Kidney (tissue), 14 donors: ENCODE data around the gene PPP1R2B. TPM values are rescaled to one million over a fixed set of nuclear protein-coding genes. Genes with fewer than 3 reads are reported as not detected.

Source experiments
- DNase-seq, 5 donors: peaks; one replicate each; pipeline ENCODE4 v3.0.0-alpha.2; 2013 to 2020
- FAIRE-seq: peaks from 2 replicates; lab custom pipeline; 2012; peaks lifted over from hg19 to GRCh38; lab: Jason Lieb, UNC
- H3K27ac ChIP-seq, 2 donors: one replicate each; pipeline ENCODE4 v1.7.0; 2013; ENCODE audit warnings: low read depth in 2 of 2, low read length in 2 of 2, inconsistent platforms in 1 of 2
- H3K27me3 ChIP-seq: one replicate; pipeline ENCODE4 v1.7.1; 2013; ENCODE audit warnings: low read length, inconsistent platforms; ENCODE audit not compliant: control insufficient read depth, insufficient read depth
- H3K36me3 ChIP-seq, 3 donors: one replicate each; pipeline versions ENCODE4 v1.7.0 to v1.7.1; 2013; ENCODE audit warnings: low read length in 3 of 3, control low read depth in 1 of 3, inconsistent platforms in 1 of 3; ENCODE audit not compliant: insufficient read depth in 3 of 3, control insufficient read depth in 2 of 3
- H3K4me1 ChIP-seq, 3 donors: one replicate each; pipeline versions ENCODE4 v1.7.0 to v1.7.1; 2013; ENCODE audit warnings: low read length in 3 of 3, inconsistent platforms in 1 of 3, low read depth in 1 of 3; ENCODE audit not compliant: control insufficient read depth in 2 of 3, insufficient read depth in 2 of 3
- H3K4me3 ChIP-seq, 3 donors: one replicate each; pipeline versions ENCODE4 v1.7.0 to v1.8.1; 2013; ENCODE audit warnings: low read length in 3 of 3, control low read depth in 1 of 3, inconsistent platforms in 1 of 3
- H3K9ac ChIP-seq, 3 donors: one replicate each; pipeline versions ENCODE4 v1.7.0 to v1.7.1; 2013; ENCODE audit warnings: low read length in 3 of 3, control low read depth in 1 of 3, inconsistent platforms in 1 of 3
- H3K9me3 ChIP-seq, 3 donors: one replicate each; pipeline versions ENCODE4 v1.7.0 to v1.7.1; 2013; ENCODE audit warnings: low read length in 3 of 3, control low read depth in 1 of 3, inconsistent platforms in 1 of 3; ENCODE audit not compliant: control insufficient read depth in 2 of 3, insufficient read depth in 1 of 3
- intact Hi-C: fragments of 100-400 bp; cut with DNase I; formaldehyde crosslinking; loops from one replicate; pipeline ENCODE4 v1.11.1; 2022
- polyA plus RNA-seq: library from polyadenylated mRNA; stranded (reverse); fragments of 350-450 nt; fragmentation: Illumina TruSeq; extraction: RNeasy Lipid Tissue Mini Kit (QIAGEN cat#74804); gene quantifications from one replicate; pipeline ENCODE4 v1.2.3, GENCODE V29; 2014; ENCODE audit warnings: low read depth, low replicate concordance; ENCODE audit not compliant: insufficient read depth
- total RNA-seq: library from RNA; stranded (reverse); fragmentation: NEBNext Ultra II Directional; extraction: Animal tissue kit (Norgen Biotek cat#: 25700); gene quantifications from one replicate; pipeline ENCODE4 v1.2.1, GENCODE V29; 2021
- TF ChIP-seq, protein P1 (sequence below): IDR thresholded peaks from 3 replicates; pipeline ENCODE4 v1.5.1; 2012; ENCODE audit warnings: mild to moderate bottlenecking, moderate library complexity, borderline replicate concordance; ENCODE audit not compliant: insufficient read depth; ENCODE audit errors: extremely low read depth
- donor health status: control.
- donor health status: control.
- donor health status: control.
- donor health status: control.
- donor health status: control.
- donor health status: DM: yes; HTN: yes; CAD: no.
- donor health status: Normal renal cell carcinoma (clear cell type).

PPP1R2B gene
- total and polyA plus RNA-seq, 2 donors from 2014 or later, result not detected

GRCh38 chr5:156893517-156893916, 43.4 kb downstream of the PPP1R2B start:
- Histone ChIP-seq H3K27ac (no peak overlapping the region), H3K27me3 (no peaks in the 10 kb centered on the region), H3K9me3 (no peaks in the 10 kb centered on the region), H3K36me3 (no peaks in the 10 kb centered on the region), H3K4me1 (no peaks in the 10 kb centered on the region), H3K4me3 (no peak overlapping the region), H3K9ac (no peak overlapping the region)
- DNase-seq (no peak), FAIRE-seq (no peak)
- TF ChIP-seq, protein P1, sequence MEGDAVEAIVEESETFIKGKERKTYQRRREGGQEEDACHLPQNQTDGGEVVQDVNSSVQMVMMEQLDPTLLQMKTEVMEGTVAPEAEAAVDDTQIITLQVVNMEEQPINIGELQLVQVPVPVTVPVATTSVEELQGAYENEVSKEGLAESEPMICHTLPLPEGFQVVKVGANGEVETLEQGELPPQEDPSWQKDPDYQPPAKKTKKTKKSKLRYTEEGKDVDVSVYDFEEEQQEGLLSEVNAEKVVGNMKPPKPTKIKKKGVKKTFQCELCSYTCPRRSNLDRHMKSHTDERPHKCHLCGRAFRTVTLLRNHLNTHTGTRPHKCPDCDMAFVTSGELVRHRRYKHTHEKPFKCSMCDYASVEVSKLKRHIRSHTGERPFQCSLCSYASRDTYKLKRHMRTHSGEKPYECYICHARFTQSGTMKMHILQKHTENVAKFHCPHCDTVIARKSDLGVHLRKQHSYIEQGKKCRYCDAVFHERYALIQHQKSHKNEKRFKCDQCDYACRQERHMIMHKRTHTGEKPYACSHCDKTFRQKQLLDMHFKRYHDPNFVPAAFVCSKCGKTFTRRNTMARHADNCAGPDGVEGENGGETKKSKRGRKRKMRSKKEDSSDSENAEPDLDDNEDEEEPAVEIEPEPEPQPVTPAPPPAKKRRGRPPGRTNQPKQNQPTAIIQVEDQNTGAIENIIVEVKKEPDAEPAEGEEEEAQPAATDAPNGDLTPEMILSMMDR, result no peak
- intact Hi-C loops, result no loop called here

GRCh38 chr5:156896546-156896945, 46.5 kb downstream of the PPP1R2B start:
- no peak overlapping the region for H3K27ac ChIP-seq
- no peaks in the 10 kb centered on the region for H3K4me1 ChIP-seq

More at GRCh38 chr5:156896546-156896945, 46.5 kb downstream of the PPP1R2B start:
- TF ChIP-seq, protein P1, result no peak
- H3K36me3 ChIP-seq, result no peaks in the 10 kb centered on the region
- H3K9ac ChIP-seq, result no peak overlapping the region
- FAIRE-seq (no peak), DNase-seq (no peak)
- intact Hi-C loops, result no loop called here
- H3K4me3 ChIP-seq, result no peak overlapping the region
- H3K27me3 ChIP-seq, result no peaks in the 10 kb centered on the region
- H3K9me3 ChIP-seq, result no peaks in the 10 kb centered on the region

Other genes starting within 250 kb of the PPP1R2B start
- gene TIMD4, start 112.9 kb downstream of the PPP1R2B start, total RNA-seq, result 8.0 TPM
- 2.3 TPM for gene TIMD4, start 112.9 kb downstream of the PPP1R2B start, polyA plus RNA-seq
- 114 TPM for gene HAVCR1, start 208.8 kb downstream of the PPP1R2B start, total RNA-seq
- 0.65 TPM for gene HAVCR1, start 208.8 kb downstream of the PPP1R2B start, polyA plus RNA-seq